Activated CD8-positive, alpha-beta T cell treated with anti-CD3 and anti-CD28 coated beads for 36 hours (primary cell): ENCODE measurements around the gene SLIT3. TPM values are rescaled to one million over a fixed set of nuclear protein-coding genes. Genes with fewer than 3 reads are reported as not detected.

Experiments
- ATAC-seq: fragments of 200-7000 bp; cut with Tn5 transposase; one replicate; pipeline ENCODE4 v1.10.0; 2021; ENCODE audit warnings: mild to moderate bottlenecking, moderate library complexity
- CTCF ChIA-PET: fragments of 350-600 bp; sonication (Branson Sonifier 250); formaldehyde crosslinking; loops from one replicate; lab custom pipeline; 2021; ENCODE audit warnings: antibody characterized with exemption; lab: Charles Lee
- POLR2A ChIA-PET: fragments of 350-600 bp; sonication (Branson Sonifier 250); formaldehyde crosslinking; loops from one replicate; lab custom pipeline; 2021; ENCODE audit warnings: antibody characterized with exemption; lab: Charles Lee
- DNase-seq: peaks from one replicate; pipeline ENCODE4 v3.0.0-alpha.2; 2020
- H3K27ac Mint-ChIP-seq: one replicate; pipeline ENCODE4 v1.8.0; 2021; ENCODE audit warnings: mild to moderate bottlenecking, mixed read lengths
- H3K27me3 Mint-ChIP-seq: one replicate; pipeline ENCODE4 v1.8.0; 2021; ENCODE audit warnings: mixed read lengths
- H3K36me3 Mint-ChIP-seq: one replicate; pipeline ENCODE4 v1.8.0; 2021; ENCODE audit warnings: low read depth, mixed read lengths
- H3K4me1 Mint-ChIP-seq: one replicate; pipeline ENCODE4 v1.8.0; 2021; ENCODE audit warnings: low read depth, mixed read lengths
- H3K4me3 Mint-ChIP-seq: one replicate; pipeline ENCODE4 v1.8.0; 2021; ENCODE audit warnings: mild to moderate bottlenecking, moderate library complexity, mixed read lengths
- H3K9me3 Mint-ChIP-seq: one replicate; pipeline ENCODE4 v1.8.0; 2021; ENCODE audit warnings: mixed read lengths
- CTCF ChIP-seq: fragments of 200-600 bp; IDR thresholded peaks from one replicate; pipeline ENCODE4 v1.8.0; 2022; ENCODE audit warnings: antibody characterized with exemption, mild to moderate bottlenecking
- intact Hi-C: fragments of 100-400 bp; cut with micrococcal nuclease; formaldehyde crosslinking; loops from one replicate; pipeline ENCODE4 v1.10.0; 2022
- total RNA-seq, 2 experiments: library from RNA; stranded (reverse); gene quantifications; one replicate each; pipeline ENCODE4 v1.2.3, GENCODE V29; 2021

Gene SLIT3
- total RNA-seq, 2 experiments from 2014 or later = 0.69 to 0.74 TPM

GRCh38 chr5:169219961-169220360 lies 81.0 kb downstream of the SLIT3 start:
- H3K4me1 Mint-ChIP-seq = no peaks in the 10 kb centered on the region
- H3K27ac Mint-ChIP-seq = no peak overlapping the region
- ATAC-seq (no peak), DNase-seq (no peak)
- H3K36me3 Mint-ChIP-seq = no peaks in the 10 kb centered on the region
- H3K4me3 Mint-ChIP-seq = no peak overlapping the region
- POLR2A ChIA-PET = no interaction called here
- intact Hi-C loops = no loop called here
- peaks cover 8% of the 10 kb centered on the region for H3K27me3 Mint-ChIP-seq
- no peak for TF ChIP-seq CTCF
- H3K9me3 Mint-ChIP-seq = no peaks in the 10 kb centered on the region
- CTCF ChIA-PET = no interaction called here

DNA sequence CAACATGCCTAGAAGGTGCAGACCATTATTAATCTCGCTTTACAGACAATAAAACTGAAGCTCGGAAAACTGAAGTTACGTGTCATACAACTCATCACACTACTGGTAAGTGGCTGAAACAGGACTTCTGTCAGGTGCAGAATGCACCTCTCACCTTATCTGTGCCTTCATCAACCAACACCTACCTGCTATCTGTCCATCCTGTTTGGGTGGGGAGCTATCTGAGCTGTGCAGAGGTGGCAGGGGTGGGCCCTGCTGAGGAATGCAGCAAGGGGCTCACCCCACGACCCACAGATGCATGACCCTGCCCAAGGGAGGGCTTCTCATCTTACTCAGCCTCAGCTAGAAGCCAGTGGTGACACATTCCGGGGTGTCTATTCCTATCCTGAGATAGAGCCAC lies 81.6 kb downstream of the SLIT3 start:
- Mint-ChIP-seq H3K27me3 (peaks cover 9% of the 10 kb centered on the region), H3K4me1 (no peaks in the 10 kb centered on the region), H3K9me3 (no peaks in the 10 kb centered on the region), H3K27ac (no peak overlapping the region), H3K4me3 (no peak overlapping the region), H3K36me3 (no peaks in the 10 kb centered on the region)
- DNase-seq = no peak
- no peak for TF ChIP-seq CTCF
- CTCF ChIA-PET = no interaction called here
- intact Hi-C loops = no loop called here
- POLR2A ChIA-PET = no interaction called here
- no peak for ATAC-seq

DNA sequence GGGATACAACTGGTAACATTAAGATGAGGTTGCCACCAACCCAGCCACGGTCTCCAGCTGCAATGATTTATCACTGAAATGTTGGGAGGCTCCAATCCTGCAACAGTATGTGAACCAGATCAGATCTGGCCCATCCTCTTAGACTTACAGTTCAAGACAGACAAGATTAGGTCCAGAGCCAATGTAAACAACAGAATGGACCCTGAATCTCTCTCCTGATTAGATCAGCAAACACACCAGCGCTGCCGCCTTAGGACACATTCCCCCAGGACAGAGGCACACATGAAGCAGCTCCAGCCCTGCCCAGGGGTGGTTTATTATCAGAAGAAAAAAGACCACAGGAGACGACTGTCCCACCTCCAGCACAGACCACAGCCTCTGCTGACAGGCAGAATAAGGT lies 82.1 kb downstream of the SLIT3 start:
- ATAC-seq (no peak), DNase-seq (no peak)
- Mint-ChIP-seq H3K27me3 (peaks cover 9% of the 10 kb centered on the region), H3K4me1 (no peaks in the 10 kb centered on the region), H3K9me3 (no peaks in the 10 kb centered on the region), H3K36me3 (no peaks in the 10 kb centered on the region), H3K27ac (no peak overlapping the region), H3K4me3 (no peak overlapping the region)
- POLR2A ChIA-PET = no interaction called here
- CTCF ChIA-PET = no interaction called here
- intact Hi-C loops = no loop called here
- TF ChIP-seq CTCF = no peak

DNA sequence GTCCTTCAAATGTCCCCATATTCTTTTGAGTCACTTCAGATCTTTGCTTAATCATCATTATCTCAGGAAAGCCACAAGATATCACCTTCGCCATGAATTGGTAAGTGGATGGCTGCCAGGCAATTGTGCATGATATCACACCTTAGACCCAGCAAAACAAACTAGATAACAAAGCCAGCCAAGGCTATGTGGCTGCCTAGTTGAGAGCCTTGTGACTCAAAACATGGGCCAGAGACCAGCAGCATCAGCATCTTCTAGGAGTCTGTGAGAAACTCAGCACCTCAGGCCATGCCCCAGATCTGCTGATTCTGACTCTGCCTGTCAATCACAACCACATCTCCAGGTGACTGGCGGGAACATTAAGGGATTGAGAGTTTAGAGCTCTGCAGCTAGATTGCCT lies 82.8 kb downstream of the SLIT3 start:
- Mint-ChIP-seq H3K4me3 (no peak overlapping the region), H3K9me3 (no peaks in the 10 kb centered on the region)

DNA sequence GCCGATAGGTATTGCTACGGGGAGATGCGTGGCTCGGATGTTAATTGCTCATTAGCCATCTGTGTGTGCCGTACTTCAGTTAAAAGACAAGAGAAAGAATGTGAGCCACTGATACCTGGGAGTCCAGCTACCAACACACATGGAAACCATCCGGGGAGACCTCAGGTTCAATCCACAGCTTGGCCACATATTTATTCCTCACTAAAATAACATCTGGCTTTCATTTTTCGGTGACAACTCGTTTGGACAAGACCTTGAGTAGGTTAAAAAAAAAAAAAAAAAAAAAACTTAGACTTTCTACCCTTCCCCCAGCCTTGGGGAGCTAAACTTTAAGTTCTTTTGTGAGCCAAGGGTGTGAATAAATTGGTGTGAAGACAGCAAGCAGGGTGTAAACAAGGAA lies 84.1 kb downstream of the SLIT3 start:
- CTCF ChIA-PET = no interaction called here
- POLR2A ChIA-PET = no interaction called here
- intact Hi-C loops = no loop called here
- Mint-ChIP-seq H3K36me3 (no peaks in the 10 kb centered on the region), H3K9me3 (no peaks in the 10 kb centered on the region), H3K4me1 (no peaks in the 10 kb centered on the region), H3K4me3 (no peak overlapping the region), H3K27ac (no peak overlapping the region), H3K27me3 (peaks cover 9% of the 10 kb centered on the region)
- ATAC-seq (no peak), DNase-seq (no peak)
- TF ChIP-seq CTCF = no peak

More for the DNA sequence above, 82.8 kb downstream of the SLIT3 start:
- no peak for DNase-seq
- no peaks in the 10 kb centered on the region for H3K4me1 Mint-ChIP-seq
- no peak for TF ChIP-seq CTCF
- no peak for ATAC-seq
- POLR2A ChIA-PET = no interaction called here
- CTCF ChIA-PET = no interaction called here
- no peak overlapping the region for H3K27ac Mint-ChIP-seq
- H3K36me3 Mint-ChIP-seq = no peaks in the 10 kb centered on the region
- intact Hi-C loops = no loop called here
- H3K27me3 Mint-ChIP-seq = peaks cover 9% of the 10 kb centered on the region
